ENCODE results near the gene RASSF8.

The RASSF8 gene

GRCh38 chr12:26028953-26029735 is 70.7 kb downstream of the RASSF8 start:
- DNase-seq (ENCODE audit: low read depth in 2 of 2, low spot score in 1 of 2) = no peak

DNA sequence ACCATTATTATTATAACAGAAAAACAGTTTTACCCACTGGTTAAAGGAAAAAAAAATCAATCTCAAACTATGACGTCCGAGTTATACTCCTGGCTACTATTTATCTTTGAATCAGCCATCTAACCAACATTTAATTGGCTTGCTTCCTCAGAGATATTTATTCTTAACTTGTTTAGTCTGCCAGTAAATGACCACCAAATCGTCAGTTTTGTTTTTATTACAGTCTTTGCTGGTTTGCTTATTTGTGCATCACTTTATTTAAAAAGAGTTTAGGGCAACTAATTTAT is 71.2 kb downstream of the RASSF8 start:
- no peak for DNase-seq (ENCODE audit: low read depth in 2 of 2, low spot score in 1 of 2)

DNA sequence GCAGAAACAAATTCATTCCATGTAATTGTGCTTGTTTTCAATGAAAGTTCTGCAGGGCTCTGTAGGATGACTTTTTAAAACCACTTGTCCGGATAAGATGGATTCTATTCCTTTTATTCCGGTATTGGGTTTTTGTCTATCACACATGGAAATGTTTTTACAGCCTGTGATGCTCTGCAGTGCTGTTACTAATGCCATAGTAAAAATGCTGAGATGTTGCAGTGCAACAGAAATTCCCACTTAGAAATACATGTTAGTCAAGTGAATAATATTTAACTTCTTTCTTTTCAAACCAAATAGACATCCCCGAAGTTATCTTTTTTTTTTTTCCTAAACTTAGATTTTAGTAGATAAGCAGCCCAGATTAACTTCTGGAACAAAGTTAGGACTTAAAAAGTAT is 71.9 kb downstream of the RASSF8 start:
- DNase-seq (ENCODE audit: low read depth in 2 of 2, low spot score in 1 of 2) = no peak

DNA sequence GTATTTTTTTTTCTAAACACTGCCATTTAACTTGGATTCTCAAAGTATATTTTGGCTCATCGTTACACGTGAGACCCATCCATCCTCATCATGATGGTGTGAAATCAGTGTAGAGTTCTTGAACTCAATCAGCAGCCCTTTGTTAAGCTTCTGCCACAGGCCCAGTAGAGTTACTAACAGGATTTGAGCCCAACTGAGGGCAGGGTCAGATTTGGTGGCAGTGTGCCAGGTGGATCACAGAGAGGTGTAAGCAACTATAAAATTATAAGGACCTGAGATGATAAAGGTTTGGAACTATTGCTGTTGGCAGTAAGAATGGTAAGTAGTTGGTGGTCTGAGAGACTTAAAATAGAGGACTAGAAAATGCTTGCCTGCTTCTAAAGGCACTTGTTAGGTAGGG is 72.8 kb downstream of the RASSF8 start:
- no peak for DNase-seq (ENCODE audit: low read depth in 2 of 2, low spot score in 1 of 2)

DNA sequence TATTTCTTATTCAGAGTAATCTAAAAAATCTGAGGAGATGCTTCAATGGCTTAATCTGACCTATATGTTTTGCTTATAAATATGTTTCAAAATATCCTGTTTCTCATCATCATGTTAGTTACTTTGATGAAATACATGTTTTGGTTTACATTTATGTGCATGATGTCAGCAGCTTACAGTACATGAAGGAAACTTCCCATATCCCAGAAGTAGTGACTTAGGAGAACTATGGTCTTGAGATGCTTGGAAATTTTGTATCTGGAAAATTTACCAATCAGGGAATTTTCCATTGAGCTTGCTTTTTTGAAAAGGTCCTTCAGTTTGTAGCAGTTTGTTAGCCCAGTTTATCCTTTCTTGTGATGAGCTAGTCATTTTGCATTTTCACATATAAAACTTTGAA is 73.3 kb downstream of the RASSF8 start:
- DNase-seq (ENCODE audit: low read depth in 2 of 2, low spot score in 1 of 2) = no peak

DNA sequence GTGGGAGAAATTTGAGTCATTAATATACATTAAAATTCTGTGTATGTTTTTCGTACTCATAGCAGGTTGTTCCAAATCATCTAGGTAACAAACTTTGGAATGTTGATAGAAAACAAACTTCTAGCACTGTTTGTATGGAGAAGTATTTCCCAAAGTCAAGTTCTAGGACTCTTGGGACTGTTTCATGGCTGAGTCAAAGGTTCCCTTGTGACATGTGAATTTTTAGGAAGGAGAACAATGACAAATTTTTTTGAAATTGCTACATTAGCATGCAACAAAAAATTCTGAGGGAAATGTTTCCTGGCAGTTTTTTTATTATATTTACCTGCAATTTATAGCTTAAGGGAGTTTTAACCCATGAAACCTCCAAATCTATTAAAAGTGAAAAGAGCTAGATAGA is 73.8 kb downstream of the RASSF8 start:
- no peak for DNase-seq (ENCODE audit: low read depth in 2 of 2, low spot score in 1 of 2)

GRCh38 chr12:26032719-26033241 is 74.3 kb downstream of the RASSF8 start:
- DNase-seq (ENCODE audit: low read depth in 2 of 2, low spot score in 1 of 2) = no peak

GRCh38 chr12:26034371-26035142 is 76.1 kb downstream of the RASSF8 start:
- no peak for DNase-seq (ENCODE audit: low read depth in 2 of 2, low spot score in 1 of 2)

DNA sequence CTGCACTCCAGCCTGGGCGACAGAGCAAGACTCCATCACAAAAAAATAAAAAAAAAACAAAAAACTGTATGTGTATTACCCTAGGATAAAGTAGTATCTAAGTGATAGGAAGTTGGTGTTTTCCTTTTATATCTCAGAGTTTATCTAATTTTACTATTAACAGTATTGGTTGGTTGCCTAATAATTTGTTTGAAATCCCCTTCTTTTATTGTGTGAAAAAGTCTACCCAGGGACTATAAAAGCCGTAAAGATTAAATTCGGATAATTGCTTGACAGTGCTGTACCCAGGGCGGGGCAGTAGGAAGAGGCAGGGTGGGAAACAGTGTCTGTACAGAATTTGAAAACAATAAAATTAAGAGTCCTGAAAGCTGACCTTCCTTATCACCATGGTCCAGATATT is 78.4 kb downstream of the RASSF8 start:
- no peak for DNase-seq (ENCODE audit: low read depth in 2 of 2, low spot score in 1 of 2)

DNA sequence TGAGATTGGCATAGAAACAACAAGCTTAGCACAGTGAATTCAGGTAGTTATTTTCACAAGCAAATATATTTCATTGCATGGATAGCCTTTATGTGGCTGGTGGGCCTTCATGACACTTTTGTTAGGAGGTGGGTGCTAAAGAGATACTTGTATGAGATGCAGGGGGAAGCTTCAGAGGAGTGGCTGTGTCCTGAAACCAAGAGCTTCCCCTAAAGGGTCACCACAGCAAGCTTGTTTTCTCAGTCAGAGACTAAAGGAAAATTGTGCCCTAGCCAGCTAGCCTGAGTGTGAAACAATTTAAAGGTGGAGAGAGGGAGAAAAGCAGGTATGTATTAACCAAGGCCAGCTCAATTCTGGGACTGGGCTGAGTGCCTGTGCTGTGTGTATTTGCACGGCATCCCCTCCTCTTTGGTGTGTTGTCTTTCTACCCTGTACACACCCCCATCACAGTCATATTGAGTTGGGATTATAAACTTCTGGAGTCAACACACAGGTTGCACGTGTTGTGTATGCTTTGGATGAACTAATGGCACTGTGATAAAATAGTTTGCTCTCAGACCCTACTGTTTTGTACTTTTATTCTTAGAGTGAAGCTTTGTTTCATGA is 79.2 kb downstream of the RASSF8 start:
- no peak for DNase-seq (ENCODE audit: low read depth in 2 of 2, low spot score in 1 of 2)

GRCh38 chr12:26042645-26043044 is 84.2 kb downstream of the RASSF8 start:
- no peak for DNase-seq (ENCODE audit: low read depth in 2 of 2, low spot score in 1 of 2)

GRCh38 chr12:26043135-26044006 is 84.9 kb downstream of the RASSF8 start:
- DNase-seq (ENCODE audit: low read depth in 2 of 2, low spot score in 1 of 2) = no peak

DNA sequence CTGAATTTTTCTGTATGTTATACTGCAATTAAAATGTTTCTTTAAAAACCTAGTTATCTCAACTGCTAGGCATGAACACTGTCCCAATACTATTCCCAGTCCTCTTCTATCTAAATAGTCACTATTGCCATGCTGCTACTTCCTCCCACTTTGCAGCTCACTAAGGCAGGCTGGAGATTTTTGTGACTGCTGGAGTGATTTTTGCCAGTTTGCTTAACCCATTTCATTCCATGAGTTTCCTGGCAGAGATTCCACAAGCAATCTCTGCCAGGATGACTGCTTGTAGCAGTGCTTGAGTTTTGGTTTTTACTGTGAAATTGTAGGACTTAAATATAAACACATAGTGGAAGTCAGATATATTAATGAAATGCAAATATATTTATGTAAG is 85.5 kb downstream of the RASSF8 start:
- DNase-seq (ENCODE audit: low read depth in 2 of 2, low spot score in 1 of 2) = no peak

DNA sequence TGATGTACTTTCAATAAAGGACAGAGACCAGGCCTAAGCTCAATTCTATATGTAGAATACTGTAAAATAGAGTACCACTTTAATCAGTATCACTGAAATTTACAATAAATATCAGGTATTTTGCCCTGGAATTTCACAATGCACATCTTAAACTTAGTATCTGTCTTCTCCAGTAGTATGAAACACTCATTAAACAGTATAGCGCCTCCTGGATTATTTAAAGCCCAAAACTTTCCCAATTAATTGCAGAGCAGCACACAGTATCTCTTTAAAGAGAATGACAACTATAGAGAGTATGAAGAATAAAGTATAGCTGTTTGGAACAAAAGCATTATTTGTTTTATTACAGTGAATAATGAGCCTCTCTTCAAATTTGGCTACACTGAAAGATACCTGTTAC is 86.1 kb downstream of the RASSF8 start:
- DNase-seq (ENCODE audit: low read depth in 2 of 2, low spot score in 1 of 2) = no peak

DNA sequence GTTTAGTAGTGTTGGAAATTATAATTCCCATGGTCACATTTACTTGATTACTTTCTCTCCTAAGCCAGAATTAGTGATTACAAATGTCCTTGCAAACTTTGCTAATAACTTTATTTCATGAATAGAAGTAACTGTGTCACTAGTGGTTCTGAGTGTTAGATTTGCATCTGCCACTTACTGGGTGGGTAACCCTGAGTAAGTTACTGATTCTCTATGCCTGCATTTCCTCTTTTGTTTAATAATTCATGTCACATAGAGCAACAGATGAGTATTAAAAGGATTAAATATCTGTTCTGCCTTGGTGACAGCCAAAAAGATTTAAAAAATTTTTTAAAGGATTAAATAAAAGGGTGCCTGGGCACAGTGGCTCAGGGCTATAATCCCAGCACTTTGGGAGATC is 87.7 kb downstream of the RASSF8 start:
- DNase-seq (ENCODE audit: low read depth in 2 of 2, low spot score in 1 of 2) = no peak

GRCh38 chr12:26046906-26047305 is 88.4 kb downstream of the RASSF8 start:
- DNase-seq (ENCODE audit: low read depth in 2 of 2, low spot score in 1 of 2) = no peak

DNA sequence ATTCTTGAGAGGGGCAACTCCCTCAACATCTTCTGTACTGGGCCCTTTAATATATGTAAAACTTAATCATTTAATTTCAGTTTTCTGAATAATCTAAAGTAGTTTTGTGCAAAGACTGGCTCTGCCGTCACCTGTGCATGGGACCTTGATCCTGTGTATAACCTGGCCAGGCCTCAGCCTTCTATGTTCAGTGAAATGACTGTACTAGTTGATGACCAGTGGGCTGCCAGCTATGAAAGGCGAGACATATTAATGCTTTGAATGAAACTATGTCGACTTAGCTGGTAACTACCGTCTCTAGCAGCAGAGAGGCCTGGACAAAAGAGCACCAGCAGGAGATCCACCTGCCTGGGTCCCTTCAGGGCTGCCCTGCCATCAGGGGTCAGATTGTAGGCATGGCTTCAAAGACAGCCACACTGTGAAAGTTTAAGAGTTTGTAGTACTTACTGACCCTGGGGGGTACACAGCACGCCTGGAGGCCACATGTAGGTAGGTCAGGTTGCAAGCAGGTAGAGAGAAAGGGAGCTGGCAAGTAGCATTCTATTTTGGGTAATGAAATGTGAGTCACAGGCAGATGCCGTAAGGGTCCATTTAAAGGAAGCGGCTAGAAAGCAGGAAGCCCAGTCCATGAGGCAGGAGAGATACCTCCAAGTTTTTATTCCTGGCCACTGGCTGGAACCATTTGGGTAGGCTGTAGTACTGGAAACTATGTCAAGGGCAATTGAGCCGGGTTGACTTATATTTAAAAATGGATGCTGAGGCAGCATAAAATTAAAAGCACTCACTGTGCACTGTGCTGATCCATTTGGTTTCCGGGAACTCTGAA is 89.1 kb downstream of the RASSF8 start:
- no peak for DNase-seq (ENCODE audit: low read depth in 2 of 2, low spot score in 1 of 2)

- DNase-seq (ENCODE audit: low read depth in 2 of 2, low spot score in 1 of 2) = no peak
These were observed 94.2 kb downstream of the RASSF8 start for GRCh38 chr12:26052652-26053051.

DNA sequence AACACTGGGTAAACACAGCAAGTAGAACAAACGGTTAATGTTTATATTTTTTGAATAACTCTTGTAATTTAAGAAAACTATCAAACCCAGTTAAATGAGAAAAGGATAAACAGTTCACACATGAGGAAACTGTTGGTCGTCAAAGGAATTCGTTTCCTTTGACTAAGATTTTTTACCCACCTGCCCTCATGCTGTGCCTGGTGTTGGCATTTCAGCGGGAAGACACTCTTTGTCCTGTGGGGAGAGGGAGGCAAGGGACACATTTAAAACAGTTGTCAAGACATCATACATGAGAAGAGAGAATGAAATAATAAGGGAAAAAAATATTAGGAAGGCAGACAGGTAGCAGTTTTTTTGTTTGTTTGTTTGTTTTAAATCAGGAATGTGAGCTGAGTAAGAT is 95.9 kb downstream of the RASSF8 start:
- DNase-seq (ENCODE audit: low read depth in 2 of 2, low spot score in 1 of 2) = no peak

- no peak for DNase-seq (ENCODE audit: low read depth in 2 of 2, low spot score in 1 of 2)
These were observed 96.6 kb downstream of the RASSF8 start for GRCh38 chr12:26055087-26055486.
